HG02885 (cell line): ENCODE measurements around the gene ETHE1.

ENCODE experiments used
- ATAC-seq: cut with Tn5 transposase; IDR thresholded peaks from one replicate; pipeline ENCODE4 v1.9.1; 2021; ENCODE audit warnings: mild to moderate bottlenecking; ENCODE audit not compliant: unreplicated experiment, poor library complexity

Gene ETHE1

GRCh38 chr19:43468354-43469159 is 58.4 kb downstream of the ETHE1 start:
- no peak for ATAC-seq

- no peak for ATAC-seq
Measured at GRCh38 chr19:43467730-43468129, 59.3 kb downstream of the ETHE1 start.

GRCh38 chr19:43467276-43467675 is 59.7 kb downstream of the ETHE1 start:
- ATAC-seq, result no peak

GRCh38 chr19:43466793-43467192 is 60.2 kb downstream of the ETHE1 start:
- ATAC-seq, result no peak

GRCh38 chr19:43465468-43466120 is 61.4 kb downstream of the ETHE1 start, which contains the start of gene LYPD3:
Gene LYPD3 (minus strand): TSS chr19:43465608. CDS start chr19:43465571, 37 bp downstream.
- ATAC-seq, result no peak

- ATAC-seq, result peak; percentile 41
Measured at GRCh38 chr19:43464134-43464775, 62.7 kb downstream of the ETHE1 start.

GRCh38 chr19:43463381-43464133 is 63.4 kb downstream of the ETHE1 start:
- peak; percentile 84 for ATAC-seq

GRCh38 chr19:43462785-43463380 is 64.1 kb downstream of the ETHE1 start:
- ATAC-seq, result no peak

GRCh38 chr19:43462383-43462782 is 64.6 kb downstream of the ETHE1 start:
- no peak for ATAC-seq

GRCh38 chr19:43461303-43461702 is 65.7 kb downstream of the ETHE1 start:
- ATAC-seq, result no peak

GRCh38 chr19:43460362-43461016 is 66.5 kb downstream of the ETHE1 start:
- no peak for ATAC-seq

- no peak for ATAC-seq
Measured at GRCh38 chr19:43457809-43458208, 69.2 kb downstream of the ETHE1 start.
